ENCODE results near the gene GULP1. TPM values are rescaled to one million over a fixed set of nuclear protein-coding genes. Genes with fewer than 3 reads are reported as not detected.
"Not testable (repeated sequence)": the region's sequence is repeated elsewhere in the genome, so short reads cannot be mapped to it uniquely, and the experiment has no call there.

GULP1 gene
- total and polyA plus RNA-seq, 2 of the 13 experiments (the other 11 are each of a cell fraction or from before 2014, with no cell fraction given), result 0.15 TPM; not detected in 1

GRCh38 chr2:188559455-188559854, 267.8 kb downstream of the GULP1 start:
- BruUV-seq (replicated peaks); H3K36me3 ChIP-seq (replicated peaks in 1 of 2; ENCODE audit: control insufficient read depth in 1 of 2, insufficient read depth in 2 of 2, low read length in 2 of 2); H3K27ac ChIP-seq (ENCODE audit: extremely low read length, insufficient read depth, low read length); H3K79me2 ChIP-seq (ENCODE audit: insufficient read depth, low read length); CTCF ChIA-PET (ENCODE audit: low intra/inter-chr PET ratio, low total read pairs); intact Hi-C loops (cut with micrococcal nuclease; ENCODE audit: unreplicated experiment); H3K4me2 ChIP-seq (ENCODE audit: low read depth, low read length); H3K27me3 ChIP-seq (ENCODE audit: control insufficient read depth in 1 of 2, insufficient read depth in 2 of 2, low read length in 2 of 2); H2AFZ ChIP-seq (ENCODE audit: low read length); FAIRE-seq; H3K4me1 ChIP-seq (ENCODE audit: insufficient read depth, low read length); H3K9ac ChIP-seq (ENCODE audit: insufficient read depth, low read depth, low read length); H3K4me3 ChIP-seq (replicated peaks in 1 of 3; ENCODE audit: insufficient read depth in 1 of 3, low read depth in 2 of 3, low read length in 3 of 3); POLR2A ChIA-PET; in situ Hi-C loops (cut with HindIII; ENCODE audit: extremely low pct_ligation_motif_present, low pct_unique_long_range_greater_than_20kb); H4K20me1 ChIP-seq (ENCODE audit: insufficient read depth, low read length): not testable (repeated sequence)
- peak; percentile 96; the same call in 1 of the 2 replicates for TF ChIP-seq ZSCAN5A (CRISPR knock-in tag; IDR thresholded peaks at IDR 0.05; ENCODE audit: borderline replicate concordance)
- TF ChIP-seq ZMYM4 (CRISPR knock-in tag; IDR thresholded peaks at IDR 0.05), result peak; percentile 69
- peak; percentile 33; the same call in 1 of the 2 replicates for TF ChIP-seq POGZ (CRISPR knock-in tag; IDR thresholded peaks at IDR 0.05)
- TF ChIP-seq SETDB1 (CRISPR knock-in tag; IDR thresholded peaks at IDR 0.05; ENCODE audit: borderline replicate concordance), result peak; percentile 55; the same call in 1 of the 2 replicates
- peak; percentile 67; the same call in 1 of the 2 replicates for TF ChIP-seq HOMEZ (CRISPR knock-in tag; IDR thresholded peaks at IDR 0.05; ENCODE audit: low read depth)
- TF ChIP-seq HNF4A (CRISPR knock-in tag; IDR thresholded peaks at IDR 0.05), result peak; percentile 24; the same call in 1 of the 2 replicates
- TF ChIP-seq HNF1A (IDR thresholded peaks at IDR 0.05; ENCODE audit: low read depth), result peak; percentile 68; the same call in 1 of the 2 replicates
- TF ChIP-seq HNF1A (CRISPR knock-in tag; IDR thresholded peaks at IDR 0.05; ENCODE audit: borderline replicate concordance), result peak; percentile 62; the same call in 1 of the 2 replicates
- ATAC-seq (peak; percentile 62), DNase-seq (ENCODE audit: low spot score) (peak; percentile 31)
- H3K9me3 ChIP-seq (ENCODE audit: low read length), result peaks cover 50% of the 10 kb centered on the region
- 45% methylated on average over 2 of the region's 2 CpGs for WGBS (ENCODE audit: low lambda C conversion rate)

Data from HepG2 (cell line).